Activated naive CD4-positive, alpha-beta T cell (primary cell): Measurements from ENCODE around the gene MYO1F.
"Not testable (repeated sequence)": the region's sequence is repeated elsewhere in the genome, so short reads cannot be mapped to it uniquely, and the experiment has no call there.

Experiments used
- DNase-seq, 4 experiments: peaks; one replicate each; lab custom pipeline; 2025; lab: John Stamatoyannopoulos, UW

Gene MYO1F

GRCh38 chr19:8600064-8600463, 22.8 kb upstream of the MYO1F start:
- DNase-seq: no peak

- DNase-seq: no peak
Measured at GRCh38 chr19:8596168-8596567, 18.9 kb upstream of the MYO1F start.

GRCh38 chr19:8595651-8596050, 18.4 kb upstream of the MYO1F start:
- no peak for DNase-seq

- no peak for DNase-seq
Measured at GRCh38 chr19:8593931-8594330, 16.7 kb upstream of the MYO1F start.

GRCh38 chr19:8592231-8593009, 15.2 kb upstream of the MYO1F start:
- DNase-seq: peak; percentile 91 to 95 (median 94)

- no peak for DNase-seq
Measured at GRCh38 chr19:8589177-8589714, 12.0 kb upstream of the MYO1F start.

GRCh38 chr19:8585894-8586750, 8.9 kb upstream of the MYO1F start:
- DNase-seq: peak in 2 of 4 experiments; percentile 27 to 49

GRCh38 chr19:8584965-8585893, 8.0 kb upstream of the MYO1F start:
- DNase-seq: no peak

- DNase-seq: peak; percentile 67 to 84 (median 80)
Measured at GRCh38 chr19:8580710-8581281, 3.6 kb upstream of the MYO1F start.

GRCh38 chr19:8578642-8579265, 1.5 kb upstream of the MYO1F start:
- peak; percentile 69 to 77 (median 72) for DNase-seq

- DNase-seq: no peak
Measured at GRCh38 chr19:8577741-8578140, 499 bp upstream of the MYO1F start.

GRCh38 chr19:8576273-8576993, 809 bp downstream of the MYO1F start:
- DNase-seq: no peak

- peak in 2 of 4 experiments; percentile 16 to 26 for DNase-seq
Measured at GRCh38 chr19:8575467-8575997, 1.7 kb downstream of the MYO1F start.

- not testable (repeated sequence) for DNase-seq
Measured at GRCh38 chr19:8574619-8574922, 2.7 kb downstream of the MYO1F start.

GRCh38 chr19:8573316-8573715, 3.9 kb downstream of the MYO1F start:
- no peak for DNase-seq

GRCh38 chr19:8571006-8571411, 6.2 kb downstream of the MYO1F start:
- peak in 2 of 4 experiments; percentile 42 to 57 for DNase-seq

- peak in 1 of 4 experiments; percentile 30 for DNase-seq
Measured at GRCh38 chr19:8569066-8569771, 8.0 kb downstream of the MYO1F start.

GRCh38 chr19:8567522-8568172, 9.6 kb downstream of the MYO1F start:
- no peak for DNase-seq

GRCh38 chr19:8566855-8567254, 10.4 kb downstream of the MYO1F start:
- no peak for DNase-seq
